Gastroesophageal sphincter (tissue), 4 donors: ENCODE measurements around the gene KBTBD2. TPM values are rescaled to one million over a fixed set of nuclear protein-coding genes. Genes with fewer than 3 reads are reported as not detected.

Source experiments
- ATAC-seq: fragments of 150-250 bp; one replicate; pipeline ENCODE4 v1.9.1; 2016; ENCODE audit warnings: mild to moderate bottlenecking, moderate library complexity
- H3K27ac ChIP-seq, 4 donors: fragments of 200-600 bp; sonication (generic) in 3 of 4; 1 replicate in 3 of 4; 2 replicates in 1 of 4; pipeline ENCODE4 v1.5.1; 2016 to 2019
- H3K27me3 ChIP-seq: fragments of 200-600 bp; sonication (generic); one replicate; pipeline ENCODE4 v1.5.1; 2019
- H3K36me3 ChIP-seq, 2 donors: fragments of 200-600 bp; sonication (generic); one replicate each; pipeline ENCODE4 v1.5.1; 2019; ENCODE audit warnings: control low read depth in 1 of 2
- H3K4me1 ChIP-seq, 3 donors: fragments of 200-600 bp; sonication (generic); 1 replicate in 2 of 3; 2 replicates in 1 of 3; pipeline ENCODE4 v1.5.1; 2016 to 2019; ENCODE audit warnings: control low read depth in 2 of 3
- H3K4me3 ChIP-seq, 2 donors: fragments of 200-600 bp; sonication (generic); one replicate each; pipeline ENCODE4 v1.5.1; 2019; ENCODE audit warnings: mild to moderate bottlenecking in 1 of 2, moderate library complexity in 1 of 2
- H3K9me3 ChIP-seq, 3 donors: fragments of 200-600 bp; sonication (generic); one replicate each; pipeline ENCODE4 v1.5.1; 2017 to 2019; ENCODE audit warnings: control low read depth in 2 of 3
- CTCF ChIP-seq, 4 experiments: fragments of 200-600 bp in 2 of 4; fragments of 450-650 bp in 2 of 4; sonication (generic) in 1 of 4; IDR thresholded peaks; one replicate each; pipeline ENCODE4 v1.5.1; 2017 to 2019; ENCODE audit warnings: antibody characterized with exemption in 4 of 4, mild to moderate bottlenecking in 2 of 4, moderate library complexity in 2 of 4
- EP300 ChIP-seq: sonication (generic); formaldehyde crosslinking; IDR thresholded peaks from one replicate; pipeline ENCODE4 v1.6.1; 2017; ENCODE audit warnings: antibody characterized with exemption, mild to moderate bottlenecking
- POLR2A ChIP-seq, 2 donors: fragments of 450-650 bp; IDR thresholded peaks; one replicate each; pipeline ENCODE4 v1.6.1; 2017; ENCODE audit warnings: antibody characterized with exemption in 2 of 2, mild to moderate bottlenecking in 2 of 2, moderate library complexity in 1 of 2
- POLR2AphosphoS5 ChIP-seq: sonication (generic); formaldehyde crosslinking; IDR thresholded peaks from one replicate; pipeline ENCODE4 v1.6.1; 2017; ENCODE audit warnings: antibody characterized with exemption
- WGBS, 2 donors: methylation state at CpG; one replicate each; pipeline ENCODE4 v1.1.5; 2018; ENCODE audit warnings: low coverage in 1 of 2; 5-methylcytosine and 5-hydroxymethylcytosine counted together
- total RNA-seq, 4 donors: library from RNA; depleted of rRNA; stranded (reverse); fragments of >200 nt; gene quantifications; one replicate each; pipeline ENCODE4 v1.1.0, GENCODE V29; 2016

KBTBD2 gene
- 10 to 100 TPM; 31.2 to 64.6 (median 37.4) TPM for total RNA-seq

GRCh38 chr7:32891043-32891799, at the start of gene KBTBD2:
KBTBD2 (minus strand) TSS chr7:32891760; CDS start chr7:32879604, 12,156 bp downstream.
- no peaks in the 10 kb centered on the region for H3K36me3 ChIP-seq
- H3K27me3 ChIP-seq, result no peaks in the 10 kb centered on the region
- WGBS, 2 donors, result 0% methylated on average over 1 of the region's 104 CpGs
- H3K9me3 ChIP-seq, result no peaks in the 10 kb centered on the region
- H3K4me1 ChIP-seq, result peaks cover 0 to 54% (median 17%) of the 10 kb centered on the region in 3 donors
- peak within 1 kb of the TSS; percentile 82 to 92 for H3K4me3 ChIP-seq
- TF ChIP-seq EP300 (no peak), CTCF (IDR thresholded peaks at IDR 0.05) (peak in 2 of 4 experiments; percentile 4 to 33), POLR2AphosphoS5 (peak; percentile 69), POLR2A (IDR thresholded peaks at IDR 0.05) (peak; percentile 56 to 67)
- ATAC-seq, result peak; percentile 84
- peak within 1 kb of the TSS; percentile 95 to 100 (median 100) for H3K27ac ChIP-seq

- H3K4me1 ChIP-seq, result peaks cover 5 to 60% (median 21%) of the 10 kb centered on the region in 3 donors
- TF ChIP-seq CTCF (IDR thresholded peaks at IDR 0.05), result no peak
- ATAC-seq, result no peak
- peak overlapping the region; percentile 74 to 76 for H3K4me3 ChIP-seq
- H3K36me3 ChIP-seq, result no peaks in the 10 kb centered on the region
- no peaks in the 10 kb centered on the region for H3K9me3 ChIP-seq
- H3K27me3 ChIP-seq, result no peaks in the 10 kb centered on the region
- WGBS, 2 donors, result 6 to 16% methylated on average over 5 of the region's 5 CpGs
- H3K27ac ChIP-seq, result peak overlapping the region; percentile 88 to 96 (median 94)
Observed at GRCh38 chr7:32941181-32941580, 49.6 kb upstream of the KBTBD2 start.

- peak overlapping the region in 3 of 4 donors; percentile 40 to 66 (median 60) for H3K27ac ChIP-seq
Observed at GRCh38 chr7:32937344-32938174, 46.0 kb upstream of the KBTBD2 start.

GRCh38 chr7:32936689-32937088, 45.1 kb upstream of the KBTBD2 start:
- 47 to 73% methylated on average over 2 to 3 of the region's 3 CpGs for WGBS, 2 donors
- H3K27ac ChIP-seq, result peak overlapping the region in 3 of 4 donors; percentile 40 to 66 (median 60)
- no peak for TF ChIP-seq EP300

More at GRCh38 chr7:32937344-32938174, 46.0 kb upstream of the KBTBD2 start:
- no peak for ATAC-seq
- no peak overlapping the region for H3K4me3 ChIP-seq
- peaks cover 5 to 67% (median 21%) of the 10 kb centered on the region in 3 donors for H3K4me1 ChIP-seq
- H3K27me3 ChIP-seq, result no peaks in the 10 kb centered on the region
- WGBS, 2 donors, result 35 to 60% methylated on average over 2 to 6 of the region's 10 CpGs
- no peaks in the 10 kb centered on the region for H3K9me3 ChIP-seq
- TF ChIP-seq POLR2A (IDR thresholded peaks at IDR 0.05), result no peak
- TF ChIP-seq POLR2AphosphoS5, result peak; percentile 51
- peaks cover 0 to 13% of the 10 kb centered on the region in 2 donors for H3K36me3 ChIP-seq

DNA sequence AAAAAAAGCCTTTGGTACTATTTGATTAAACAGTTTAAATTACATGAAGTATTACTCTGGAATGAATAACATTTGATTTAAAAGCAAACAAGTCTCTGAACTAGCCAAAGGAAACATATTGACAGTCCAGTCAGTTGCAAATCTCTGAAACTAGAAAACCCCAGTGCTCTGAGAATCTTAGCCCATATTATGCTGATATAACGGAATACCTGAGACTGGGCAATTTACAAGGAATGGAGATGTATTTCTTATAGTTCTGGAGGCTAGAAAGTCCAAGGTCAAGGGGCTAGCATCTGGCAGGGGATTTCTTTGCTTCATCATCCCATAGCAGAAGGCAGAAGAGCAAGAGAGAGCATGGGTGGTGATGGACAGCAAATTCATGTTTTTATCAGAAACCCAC, 44.0 kb upstream of the KBTBD2 start:
- H3K36me3 ChIP-seq, result peaks cover 0 to 33% of the 10 kb centered on the region in 2 donors
- 86 to 100% methylated on average over 1 of the region's 1 CpG for WGBS, 2 donors
- no peak overlapping the region for H3K4me3 ChIP-seq
- no peak for ATAC-seq
- peak overlapping the region in 1 of 4 donors; percentile 66 for H3K27ac ChIP-seq
- no peaks in the 10 kb centered on the region for H3K9me3 ChIP-seq
- TF ChIP-seq POLR2A (IDR thresholded peaks at IDR 0.05), result no peak
- no peak for TF ChIP-seq EP300
- TF ChIP-seq POLR2AphosphoS5, result no peak
- TF ChIP-seq CTCF (IDR thresholded peaks at IDR 0.05), result no peak
- H3K4me1 ChIP-seq, result peaks cover 5 to 55% (median 21%) of the 10 kb centered on the region in 3 donors
- no peaks in the 10 kb centered on the region for H3K27me3 ChIP-seq

More at GRCh38 chr7:32936689-32937088, 45.1 kb upstream of the KBTBD2 start:
- Histone ChIP-seq H3K36me3 (peaks cover 0 to 21% of the 10 kb centered on the region in 2 donors), H3K4me3 (no peak overlapping the region), H3K4me1 (peaks cover 5 to 64% (median 21%) of the 10 kb centered on the region in 3 donors), H3K9me3 (no peaks in the 10 kb centered on the region), H3K27me3 (no peaks in the 10 kb centered on the region)
- no peak for ATAC-seq
